Right lobe of liver (tissue), 6 donors: Measurements from ENCODE around the gene ARSB. TPM values are rescaled to one million over a fixed set of nuclear protein-coding genes. Genes with fewer than 3 reads are reported as not detected.
A peak's percentile ranks its signal among the peaks of the same experiment; 100 is the strongest.

Source experiments
- ATAC-seq, 4 donors: fragments of 200-7000 bp; cut with Tn5 transposase; one replicate each; pipeline ENCODE4 v1.9.1; 2020; ENCODE audit warnings: mild to moderate bottlenecking in 4 of 4, moderate library complexity in 4 of 4
- DNase-seq, 3 donors: peaks; one replicate each; pipeline ENCODE4 v3.0.0-alpha.2; 2020
- H3K27ac ChIP-seq, 3 donors: fragments of 200-600 bp; one replicate each; pipeline ENCODE4 v1.8.0; 2022
- H3K27me3 ChIP-seq, 2 donors: fragments of 200-600 bp; one replicate each; pipeline ENCODE4 v1.8.0; 2022
- H3K36me3 ChIP-seq, 4 donors: fragments of 200-600 bp; sonication (generic) in 1 of 4; one replicate each; pipeline versions ENCODE4 v1.5.1 to v1.8.0; 2017 to 2022; ENCODE audit warnings: control low read depth in 1 of 4
- H3K4me1 ChIP-seq, 4 donors: fragments of 200-600 bp; sonication (generic) in 1 of 4; one replicate each; pipeline versions ENCODE4 v1.5.1 to v1.8.0; 2017 to 2022; ENCODE audit warnings: control low read depth in 1 of 4
- H3K4me3 ChIP-seq, 3 donors: fragments of 200-600 bp; one replicate each; pipeline ENCODE4 v1.8.0; 2022
- H3K9me3 ChIP-seq, 4 donors: fragments of 200-600 bp; sonication (generic) in 1 of 4; one replicate each; pipeline versions ENCODE4 v1.5.1 to v1.8.0; 2017 to 2022; ENCODE audit warnings: control low read depth in 1 of 4
- POLR2A ChIP-seq: fragments of 450-650 bp; IDR thresholded peaks from one replicate; pipeline ENCODE4 v1.6.1; 2017; ENCODE audit warnings: antibody characterized with exemption, mild to moderate bottlenecking
- WGBS: methylation state at CpG from one replicate; pipeline ENCODE4 v1.1.6; 2018; ENCODE audit warnings: low coverage, low lambda C conversion rate; ENCODE audit not compliant: insufficient coverage; ENCODE audit errors: missing lambda C conversion rate; 5-methylcytosine and 5-hydroxymethylcytosine counted together
- intact Hi-C, 2 donors: fragments of 100-400 bp; cut with DNase I; formaldehyde crosslinking; loops; one replicate each; pipeline versions ENCODE4 v1.11.2 to v1.14.1; 2022
- total RNA-seq, 6 experiments: library from RNA; depleted of rRNA in 2 of 6; stranded (reverse); fragments of >200 nt in 2 of 6; fragmentation: NEBNext Ultra II Directional in 3 of 6; extraction: Animal tissue kit (Norgen Biotek cat#: 25700) in 3 of 6; gene quantifications; one replicate each; pipeline versions ENCODE4 v1.1.0 to v1.2.4, GENCODE V29; 2016 to 2023
- TF ChIP-seq, protein P1 (sequence below), 4 donors: fragments of 200-600 bp in 3 of 4; fragments of 450-650 bp in 1 of 4; IDR thresholded peaks; one replicate each; pipeline versions ENCODE4 v1.5.1 to v1.8.0; 2016 to 2022; ENCODE audit warnings: antibody characterized with exemption in 4 of 4, mild to moderate bottlenecking in 2 of 4
- donor health status: DM: no; HTN: yes; CAD: no.
- donor health status: DM: no; HTN: no; CAD: no.
- donor health status: DM: no; HTN: no; CAD: no.
- donor health status: DM: no; HTN: yes; CAD: no.
- donor health status: DM: no; HTN: yes; CAD: no.

The ARSB gene
- total RNA-seq, 6 experiments from 2014 or later = 5.0 to 11.7 (median 8.7) TPM

DNA sequence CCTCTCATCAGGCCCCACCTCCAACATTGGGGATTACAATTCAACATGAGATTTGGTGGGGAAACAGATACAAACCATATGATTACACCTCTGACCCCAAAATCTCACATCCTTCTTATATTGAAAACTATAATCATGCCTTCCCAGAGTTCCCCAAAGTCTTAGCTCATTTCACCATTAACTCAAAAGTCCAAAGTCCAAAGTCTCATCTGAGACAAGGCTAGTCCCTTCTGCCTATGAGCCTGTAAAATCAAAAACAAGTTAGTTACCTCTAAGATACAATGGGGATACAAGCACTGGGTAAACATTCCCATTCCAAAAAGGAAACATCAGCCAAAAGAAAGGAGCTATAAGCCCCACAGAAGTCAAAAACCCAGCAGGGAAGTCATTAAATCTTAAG lies 26.8 kb upstream of the ARSB start:
- TF ChIP-seq, protein P1, sequence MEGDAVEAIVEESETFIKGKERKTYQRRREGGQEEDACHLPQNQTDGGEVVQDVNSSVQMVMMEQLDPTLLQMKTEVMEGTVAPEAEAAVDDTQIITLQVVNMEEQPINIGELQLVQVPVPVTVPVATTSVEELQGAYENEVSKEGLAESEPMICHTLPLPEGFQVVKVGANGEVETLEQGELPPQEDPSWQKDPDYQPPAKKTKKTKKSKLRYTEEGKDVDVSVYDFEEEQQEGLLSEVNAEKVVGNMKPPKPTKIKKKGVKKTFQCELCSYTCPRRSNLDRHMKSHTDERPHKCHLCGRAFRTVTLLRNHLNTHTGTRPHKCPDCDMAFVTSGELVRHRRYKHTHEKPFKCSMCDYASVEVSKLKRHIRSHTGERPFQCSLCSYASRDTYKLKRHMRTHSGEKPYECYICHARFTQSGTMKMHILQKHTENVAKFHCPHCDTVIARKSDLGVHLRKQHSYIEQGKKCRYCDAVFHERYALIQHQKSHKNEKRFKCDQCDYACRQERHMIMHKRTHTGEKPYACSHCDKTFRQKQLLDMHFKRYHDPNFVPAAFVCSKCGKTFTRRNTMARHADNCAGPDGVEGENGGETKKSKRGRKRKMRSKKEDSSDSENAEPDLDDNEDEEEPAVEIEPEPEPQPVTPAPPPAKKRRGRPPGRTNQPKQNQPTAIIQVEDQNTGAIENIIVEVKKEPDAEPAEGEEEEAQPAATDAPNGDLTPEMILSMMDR (IDR thresholded peaks at IDR 0.05) = no peak
- no peak for TF ChIP-seq POLR2A
- H3K9me3 ChIP-seq = no peaks in the 10 kb centered on the region
- DNase-seq (no peak), ATAC-seq (no peak)
- no peaks in the 10 kb centered on the region for H3K27me3 ChIP-seq
- H3K4me3 ChIP-seq = no peak overlapping the region
- H3K36me3 ChIP-seq = no peaks in the 10 kb centered on the region
- H3K4me1 ChIP-seq = peaks cover 0 to 6% (median 0%) of the 10 kb centered on the region in 4 donors
- no peak overlapping the region for H3K27ac ChIP-seq
- intact Hi-C loops = no loop called here

DNA sequence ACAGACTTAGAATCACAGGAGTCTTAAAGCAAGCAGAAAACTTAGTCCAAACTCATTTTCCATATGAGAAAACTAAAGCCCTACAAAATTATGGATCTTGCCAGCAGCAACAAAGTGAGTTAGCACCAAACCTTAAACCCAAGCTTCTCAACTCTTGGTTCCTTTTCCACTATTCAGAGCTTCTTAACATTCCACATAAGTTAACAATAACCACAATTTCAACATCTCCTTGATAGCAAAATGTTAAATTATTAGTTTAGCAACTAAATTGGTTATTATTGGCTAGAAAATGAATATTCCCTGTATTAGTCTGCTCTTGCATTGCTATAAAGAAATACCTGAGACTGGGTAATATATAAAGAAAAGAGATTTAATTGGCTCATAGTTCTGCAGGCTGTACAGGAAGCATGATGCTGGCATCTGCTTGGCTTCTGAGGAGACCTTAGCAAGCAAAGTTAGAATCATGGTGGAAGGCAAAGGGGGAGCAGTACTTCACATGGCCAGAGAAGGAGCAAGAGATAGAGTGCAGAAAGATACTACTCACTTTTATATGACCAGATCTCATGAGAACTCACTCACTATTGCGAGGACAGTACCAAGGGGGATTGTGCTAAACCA lies 26.2 kb upstream of the ARSB start:
- H3K27ac ChIP-seq = no peak overlapping the region
- WGBS = 88% methylated on average over 1 of the region's 1 CpG
- peaks cover 0 to 6% (median 0%) of the 10 kb centered on the region in 4 donors for H3K4me1 ChIP-seq
- no peak overlapping the region for H3K4me3 ChIP-seq
- intact Hi-C loops = no loop called here
- ATAC-seq (peak in 1 of 4 donors; percentile 31), DNase-seq (no peak)
- TF ChIP-seq, protein P1 (IDR thresholded peaks at IDR 0.05) = no peak
- no peaks in the 10 kb centered on the region for H3K9me3 ChIP-seq
- no peaks in the 10 kb centered on the region for H3K27me3 ChIP-seq
- no peaks in the 10 kb centered on the region for H3K36me3 ChIP-seq

DNA sequence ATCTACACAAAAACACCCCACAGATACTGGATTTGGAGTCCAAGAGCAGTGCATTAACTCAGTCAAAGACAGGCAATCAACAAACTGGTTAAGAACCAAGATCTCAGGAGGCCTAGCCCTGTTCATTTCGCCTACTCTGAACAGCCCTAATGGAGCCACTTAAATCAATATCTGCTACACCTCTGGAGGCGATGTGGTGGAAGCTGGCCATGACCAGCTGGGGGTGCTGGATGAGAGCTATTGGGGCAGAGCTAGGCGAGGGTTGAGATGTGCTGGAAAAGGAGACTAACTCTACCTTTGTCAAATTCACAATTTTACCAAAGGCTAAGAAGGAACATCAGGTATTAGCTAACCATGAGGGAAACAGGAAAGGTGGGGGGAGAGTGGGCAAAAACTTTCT lies 23.3 kb upstream of the ARSB start:
- H3K4me3 ChIP-seq = no peak overlapping the region
- H3K9me3 ChIP-seq = no peaks in the 10 kb centered on the region
- no peaks in the 10 kb centered on the region for H3K36me3 ChIP-seq
- no peak for DNase-seq
- H3K27me3 ChIP-seq = no peaks in the 10 kb centered on the region
- TF ChIP-seq, protein P1 (IDR thresholded peaks at IDR 0.05) = no peak
- no peak for TF ChIP-seq POLR2A
- intact Hi-C loops = no loop called here
- H3K4me1 ChIP-seq = no peaks in the 10 kb centered on the region
- 89% methylated on average over 3 of the region's 3 CpGs for WGBS
- H3K27ac ChIP-seq = no peak overlapping the region
- peak in 2 of 4 donors; percentile 36 to 44 for ATAC-seq

DNA sequence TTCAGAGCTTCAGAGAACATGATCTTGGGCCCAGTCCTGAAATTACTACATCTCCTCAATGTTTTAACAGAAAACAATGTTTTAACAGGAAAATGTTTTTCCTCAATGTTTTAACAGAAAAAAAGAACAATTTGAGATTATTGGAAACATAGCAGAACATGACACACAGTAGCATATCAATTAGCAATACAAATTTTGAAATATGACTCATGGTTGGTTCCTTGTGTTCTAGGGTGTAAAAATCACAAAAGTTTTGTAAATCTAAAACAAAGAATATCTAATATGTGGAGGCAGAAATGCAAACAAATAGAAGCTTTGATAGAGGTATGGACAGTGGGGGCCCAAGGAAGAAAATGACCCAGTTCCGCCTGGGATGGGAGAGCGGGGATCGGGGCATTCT lies 22.8 kb upstream of the ARSB start:
- Histone ChIP-seq H3K9me3 (no peaks in the 10 kb centered on the region), H3K36me3 (no peaks in the 10 kb centered on the region), H3K4me3 (no peak overlapping the region), H3K4me1 (no peaks in the 10 kb centered on the region), H3K27me3 (no peaks in the 10 kb centered on the region), H3K27ac (no peak overlapping the region)
- intact Hi-C loops = no loop called here
- no peak for ATAC-seq
- no peak for TF ChIP-seq POLR2A
- TF ChIP-seq, protein P1 (IDR thresholded peaks at IDR 0.05) = no peak
- DNase-seq = no peak
- 95% methylated on average over 3 of the region's 3 CpGs for WGBS
